Erythroblast (primary cell): ENCODE results near the gene NEFH.

Source experiments
- GATA1 ChIP-seq: IDR thresholded peaks from 2 replicates; pipeline ENCODE4 v1.6.1; 2011; ENCODE audit warnings: low read depth, mild to moderate bottlenecking, control low read depth, low read length, moderate library complexity
- POLR2A ChIP-seq: IDR thresholded peaks from 2 replicates; pipeline ENCODE4 v1.6.1; 2011; ENCODE audit warnings: mild to moderate bottlenecking, low read length

- TF ChIP-seq POLR2A (no peak), GATA1 (no peak)
Measured at GRCh38 chr22:29531419-29531818, 51.4 kb downstream of the NEFH start.
